Embryonic facial prominence (tissue), 1 donor: ENCODE data around the gene COPA.

Source experiments
- DNase-seq: peaks from one replicate; pipeline ENCODE4 v3.0.0-alpha.2; 2016; ENCODE audit errors: extremely low spot score

Gene COPA

GRCh38 chr1:160362168-160362957, 19.3 kb upstream of the COPA start:
- no peak for DNase-seq

- no peak for DNase-seq
Measured at GRCh38 chr1:160361814-160362167, 18.7 kb upstream of the COPA start.

DNA sequence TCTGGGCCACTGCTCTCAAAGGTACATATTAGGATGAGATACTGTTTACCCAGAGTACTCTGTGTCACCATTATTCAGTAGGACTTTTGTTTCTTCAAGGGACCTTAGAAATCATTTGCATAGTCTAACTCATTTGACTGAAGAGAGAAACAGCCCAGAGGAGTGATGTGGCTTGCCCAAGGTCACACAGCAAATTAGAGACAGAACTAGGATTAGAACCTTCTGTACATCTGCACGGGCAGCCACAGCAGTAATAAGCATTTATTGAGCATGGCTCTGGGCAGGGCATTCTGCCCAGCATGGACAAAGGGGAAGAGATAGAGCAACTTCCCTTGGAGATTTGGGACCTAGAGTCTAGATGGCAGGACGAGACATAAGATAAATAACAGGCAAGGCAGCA, 18.1 kb upstream of the COPA start:
- DNase-seq, result no peak

- no peak for DNase-seq
Measured at GRCh38 chr1:160360227-160360695, 17.2 kb upstream of the COPA start.

DNA sequence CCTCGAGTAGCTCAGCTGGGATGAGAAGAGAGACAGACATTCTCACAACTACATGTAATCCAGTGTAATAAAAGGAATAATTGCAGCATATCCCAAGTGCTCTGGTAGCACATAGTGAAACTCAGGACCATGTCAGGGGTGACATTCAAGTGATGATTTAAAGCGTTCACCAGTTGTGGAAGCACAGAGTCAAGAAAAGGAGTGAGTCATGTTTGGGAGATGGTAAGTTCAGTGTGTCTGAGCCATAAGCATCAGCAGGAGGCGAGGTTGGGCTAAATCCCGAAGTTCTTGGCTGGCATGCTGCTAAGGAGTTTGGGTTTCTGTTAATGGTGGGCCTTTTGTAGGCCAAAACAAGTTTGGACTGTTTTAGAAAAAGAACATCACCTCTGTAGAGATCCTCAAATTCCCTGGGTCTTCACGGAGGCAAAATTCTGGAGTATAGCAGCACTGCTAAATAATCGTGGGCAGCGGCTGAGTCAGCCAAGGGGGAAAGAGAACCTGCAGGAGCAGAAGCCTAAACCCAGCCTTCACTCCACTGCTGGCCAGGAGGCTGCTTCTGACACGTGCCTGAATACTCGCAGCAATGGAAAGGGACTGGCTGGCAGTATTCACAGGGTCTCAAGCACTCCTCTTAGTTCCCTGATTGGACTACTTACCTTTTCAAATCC, 16.6 kb upstream of the COPA start:
- DNase-seq, result no peak

DNA sequence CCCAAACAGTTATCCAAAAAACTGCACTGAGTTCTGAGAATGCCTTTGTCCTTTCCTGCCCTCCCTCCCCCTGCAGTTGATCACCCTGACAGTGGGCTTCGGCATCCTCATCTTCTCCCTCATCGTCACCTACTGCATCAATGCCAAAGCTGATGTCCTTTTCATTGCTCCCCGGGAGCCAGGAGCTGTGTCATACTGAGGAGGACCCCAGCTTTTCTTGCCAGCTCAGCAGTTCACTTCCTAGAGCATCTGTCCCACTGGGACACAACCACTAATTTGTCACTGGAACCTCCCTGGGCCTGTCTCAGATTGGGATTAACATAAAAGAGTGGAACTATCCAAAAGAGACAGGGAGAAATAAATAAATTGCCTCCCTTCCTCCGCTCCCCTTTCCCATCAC, 15.0 kb upstream of the COPA start:
- no peak for DNase-seq

DNA sequence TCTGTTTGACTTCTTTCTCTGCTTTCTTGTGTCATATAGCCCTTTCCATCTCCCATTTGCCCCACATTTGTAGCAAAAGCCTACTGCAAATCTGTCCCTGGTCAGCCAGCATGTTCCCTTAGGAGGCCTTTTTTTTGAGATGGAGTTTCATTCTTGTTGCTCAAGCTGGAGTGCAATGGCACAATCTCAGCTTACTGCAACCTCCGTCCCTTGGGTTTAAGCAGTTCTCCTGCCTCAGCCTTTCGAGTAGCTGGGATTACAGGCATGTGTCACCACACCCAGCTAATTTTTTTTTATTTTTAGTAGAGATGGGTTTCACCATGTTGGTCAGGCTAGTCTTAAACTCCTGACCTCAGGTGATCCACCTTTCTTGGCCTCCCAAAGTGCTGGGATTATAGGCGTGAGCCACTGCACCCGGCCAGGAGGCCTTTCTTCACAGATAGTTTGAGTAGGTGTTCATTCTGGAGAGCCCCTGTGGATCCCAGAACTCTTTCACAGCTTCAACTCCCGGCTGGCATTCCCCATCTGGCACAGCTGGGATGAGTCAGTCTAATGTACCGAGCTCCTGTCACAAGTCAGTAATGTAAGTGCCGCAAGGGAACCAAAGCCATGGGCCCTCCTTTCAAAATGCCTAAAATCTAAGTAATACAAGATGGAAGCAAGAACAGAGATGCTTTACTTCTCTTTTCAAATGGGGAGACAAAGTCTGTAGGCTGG, 14.4 kb upstream of the COPA start:
- DNase-seq, result no peak

DNA sequence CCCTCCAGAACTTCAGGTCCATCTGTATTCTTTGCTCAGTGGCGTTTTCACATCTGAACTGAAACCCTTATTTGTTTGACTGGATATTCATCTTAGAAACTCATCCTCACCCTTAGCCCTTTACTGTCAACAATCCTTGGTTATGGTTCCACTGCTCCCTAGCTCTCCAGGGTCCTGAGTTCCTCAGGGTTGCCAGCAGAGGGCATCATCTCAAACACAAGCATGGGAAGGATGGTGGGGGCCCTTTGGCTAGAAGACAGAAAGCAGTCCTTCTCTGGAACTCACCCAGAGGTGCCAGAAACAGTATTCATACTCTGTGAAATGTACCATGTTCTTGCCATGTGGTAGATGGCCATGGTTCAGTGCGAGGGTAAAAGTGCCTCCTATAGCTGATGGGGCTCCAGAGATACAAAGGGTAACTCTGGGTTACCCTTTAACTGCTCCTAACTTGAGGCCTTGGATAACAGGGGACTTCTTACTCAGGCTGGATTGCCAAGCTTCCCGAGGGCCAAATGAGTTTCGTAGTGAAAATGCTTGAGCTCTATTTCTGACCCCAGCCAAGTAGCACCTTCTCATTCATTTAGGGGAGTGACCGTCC, 11.4 kb upstream of the COPA start:
- DNase-seq, result no peak

DNA sequence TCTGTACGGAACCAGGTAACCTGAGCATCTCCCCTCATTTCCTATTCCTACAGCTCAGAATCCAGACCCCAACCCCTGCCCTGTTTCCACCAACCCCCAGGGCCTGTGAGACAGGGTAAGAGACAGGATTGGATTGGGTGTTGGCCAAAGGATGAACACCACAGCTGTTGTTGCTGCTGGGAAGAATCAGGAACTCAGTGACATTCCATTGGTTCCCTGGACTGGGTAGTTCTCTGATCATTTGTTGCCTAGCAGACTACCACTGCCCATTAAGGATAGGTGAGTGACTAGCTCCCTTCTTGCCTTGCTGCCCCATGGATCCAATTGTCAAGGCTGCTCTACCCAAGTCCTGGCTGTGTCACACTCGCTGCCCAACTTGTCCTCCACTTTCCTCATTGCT, 10.2 kb upstream of the COPA start:
- DNase-seq, result no peak

- no peak for DNase-seq
Measured at GRCh38 chr1:160352555-160352954, 9.5 kb upstream of the COPA start.

DNA sequence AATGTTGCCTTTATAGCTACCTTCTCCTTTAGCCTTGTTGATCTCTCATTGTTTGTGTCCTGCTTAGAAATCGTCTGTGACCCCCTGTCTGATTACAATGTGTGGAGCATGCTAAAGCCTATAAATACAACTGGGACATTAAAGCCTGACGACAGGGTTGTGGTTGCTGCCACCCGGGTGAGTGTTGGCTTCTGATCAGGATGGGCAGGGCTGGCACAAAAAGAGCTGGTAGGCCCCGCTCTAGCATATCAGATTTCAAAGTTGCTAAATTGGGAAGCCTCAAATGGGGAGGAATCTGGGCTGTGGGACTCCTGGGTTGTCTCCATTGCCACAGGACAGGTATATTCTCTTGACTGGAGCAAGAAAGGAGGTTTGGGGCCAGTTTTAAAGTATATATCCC, 8.6 kb upstream of the COPA start:
- no peak for DNase-seq

GRCh38 chr1:160346958-160347357, 3.9 kb upstream of the COPA start:
- DNase-seq, result no peak

DNA sequence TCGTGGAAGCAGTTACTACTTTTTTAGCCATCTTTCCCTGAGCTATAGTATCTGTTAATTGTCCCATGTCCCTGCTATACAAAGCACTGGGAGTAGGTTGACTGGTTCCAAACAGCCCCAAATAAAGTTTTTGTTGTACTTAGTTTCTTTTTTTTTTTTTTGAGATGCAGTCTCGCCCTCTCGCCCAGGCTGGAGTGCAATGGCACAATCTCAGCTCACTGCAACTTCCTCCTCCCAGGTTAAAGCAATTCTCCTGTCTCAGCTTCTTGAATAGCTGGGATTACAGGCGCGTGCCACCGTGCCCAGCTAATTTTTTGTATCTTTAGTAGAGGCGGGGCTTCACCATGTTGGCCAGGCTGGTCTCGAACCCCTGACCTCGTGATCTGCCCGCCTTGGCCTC, 3.4 kb upstream of the COPA start:
- no peak for DNase-seq

GRCh38 chr1:160344936-160345335, 1.9 kb upstream of the COPA start:
- no peak for DNase-seq

- DNase-seq, result no peak
Measured at GRCh38 chr1:160344241-160344640, 1.2 kb upstream of the COPA start.

GRCh38 chr1:160342526-160342925, 524 bp downstream of the COPA start:
- peak; percentile 13 for DNase-seq

GRCh38 chr1:160340866-160341265, 2.2 kb downstream of the COPA start:
- DNase-seq, result no peak

DNA sequence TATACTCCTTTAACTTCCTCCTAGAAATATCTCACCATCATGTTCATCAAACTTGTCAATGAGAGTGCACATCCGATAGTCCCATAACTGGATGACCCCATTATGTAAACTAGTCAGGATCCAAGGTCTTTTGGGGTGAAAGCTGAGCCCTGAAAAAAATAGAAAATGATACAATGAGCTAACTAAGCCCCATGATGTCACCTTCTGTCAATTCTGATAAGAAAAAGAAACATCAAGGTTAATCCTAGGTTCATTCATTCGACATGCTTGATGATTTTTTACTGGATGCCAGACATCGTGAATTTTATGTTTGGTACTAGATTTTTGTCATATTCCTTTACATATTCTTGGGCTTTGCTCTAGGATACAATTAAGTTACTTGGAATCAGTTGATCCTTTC, 2.9 kb downstream of the COPA start:
- DNase-seq, result no peak

DNA sequence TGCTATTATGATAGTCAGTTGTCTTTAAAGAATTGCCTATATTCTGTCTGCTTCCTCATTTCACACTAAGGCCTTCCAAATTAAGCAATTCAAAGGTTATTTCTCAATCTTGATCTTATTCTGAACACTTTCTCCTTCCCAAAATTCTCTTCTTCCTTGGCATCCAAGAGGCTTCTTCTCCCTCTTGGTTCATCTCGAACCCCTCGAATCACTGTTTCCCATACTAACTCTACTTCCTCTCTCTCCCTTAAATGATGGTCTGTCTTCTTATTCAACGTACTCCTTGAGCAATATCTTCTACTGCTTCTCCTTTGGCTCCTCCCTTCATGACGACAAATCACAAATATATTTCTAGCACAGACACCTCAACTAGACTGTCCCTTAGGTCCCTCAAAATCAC, 4.5 kb downstream of the COPA start:
- DNase-seq, result no peak

- no peak for DNase-seq
Measured at GRCh38 chr1:160332516-160332915, 10.5 kb downstream of the COPA start.

- DNase-seq, result no peak
Measured at GRCh38 chr1:160330119-160330518, 12.9 kb downstream of the COPA start.

DNA sequence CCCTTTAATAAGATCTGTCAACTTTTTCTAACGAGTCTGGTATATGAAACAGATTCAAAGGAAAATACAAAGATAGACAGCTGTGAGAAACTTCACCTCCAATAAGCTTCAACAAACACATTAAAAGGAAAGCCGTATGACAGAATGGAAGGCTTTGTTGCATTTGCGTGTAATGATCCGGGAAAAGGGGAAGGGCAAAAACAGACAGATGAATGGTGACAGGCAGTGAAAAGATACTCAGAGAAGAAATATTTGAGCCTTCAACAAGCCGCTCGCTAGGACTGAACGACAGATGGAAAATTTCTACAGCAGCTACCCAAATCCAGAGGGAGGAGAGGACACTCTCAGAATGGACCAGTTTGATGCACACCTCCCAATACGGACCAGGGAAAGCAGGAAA, 14.9 kb downstream of the COPA start:
- DNase-seq, result no peak

DNA sequence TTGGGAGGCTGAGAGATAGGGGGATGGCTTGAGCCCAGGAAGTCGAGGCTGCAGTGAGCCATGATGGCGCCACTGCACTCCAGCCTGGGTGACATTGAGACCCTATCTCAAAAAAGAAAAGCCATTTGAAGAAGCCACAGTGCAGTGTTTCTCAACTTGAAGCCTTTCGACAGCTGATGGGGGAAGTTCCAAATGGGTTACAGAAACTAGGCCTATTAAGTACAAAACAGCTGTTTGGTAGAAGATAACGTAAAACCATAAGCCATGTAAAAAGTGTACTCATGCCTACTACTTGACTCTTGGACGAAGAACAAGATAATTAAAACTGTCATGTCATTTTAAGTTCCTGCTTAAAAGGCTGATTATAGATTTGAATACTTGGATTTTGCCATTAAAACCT, 16.6 kb downstream of the COPA start:
- no peak for DNase-seq
